Pancreas (tissue), 10 donors: ENCODE data around the gene GNL3L. TPM values are rescaled to one million over a fixed set of nuclear protein-coding genes. Genes with fewer than 3 reads are reported as not detected.

ENCODE experiments used
- ATAC-seq, 4 donors: fragments of 200-7000 bp; cut with Tn5 transposase; one replicate each; pipeline versions ENCODE4 v1.8.0 to v1.9.1; 2020; ENCODE audit warnings: mild to moderate bottlenecking in 4 of 4, moderate library complexity in 4 of 4
- DNase-seq, 6 donors: peaks; one replicate each; pipeline ENCODE4 v3.0.0-alpha.2; 2020
- FAIRE-seq: peaks from 2 replicates; lab custom pipeline; 2012; peaks lifted over from hg19 to GRCh38; lab: Jason Lieb, UNC
- H3K27ac ChIP-seq, 4 donors: fragments of 200-600 bp; sonication (generic); 1 replicate in 3 of 4; 2 replicates in 1 of 4; pipeline versions ENCODE4 v1.5.0 to v1.8.0; 2020
- H3K27me3 ChIP-seq, 4 donors: fragments of 200-600 bp; one replicate each; pipeline ENCODE4 v1.8.0; 2021
- H3K36me3 ChIP-seq, 3 donors: fragments of 200-600 bp; sonication (generic) in 1 of 3; one replicate each; pipeline versions ENCODE4 v1.5.0 to v1.8.0; 2020 to 2021
- H3K4me1 ChIP-seq, 3 donors: fragments of 200-600 bp; one replicate each; pipeline ENCODE4 v1.8.0; 2021
- H3K4me3 ChIP-seq, 4 donors: fragments of 200-600 bp; sonication (generic) in 2 of 4; one replicate each; pipeline versions ENCODE4 v1.5.0 to v1.8.0; 2020 to 2021
- H3K9me3 ChIP-seq, 4 donors: fragments of 200-600 bp; one replicate each; pipeline ENCODE4 v1.8.0; 2021
- WGBS, 2 donors: extraction: QIAGEN DNeasy Blood & Tissue Kit; methylation state at CpG; one replicate each; pipeline ENCODE4 v1.1.7; 2013; 5-methylcytosine and 5-hydroxymethylcytosine counted together
- intact Hi-C, 3 donors: fragments of 100-400 bp; cut with DNase I; formaldehyde crosslinking; loops; one replicate each; pipeline versions ENCODE4 v1.11.1 to v1.14.2; 2022
- polyA plus RNA-seq, 2 donors: library from polyadenylated mRNA; stranded (reverse); fragments of 200-250 nt; gene quantifications; one replicate each; pipeline ENCODE4 v1.2.3, GENCODE V29; 2013
- total RNA-seq, 6 donors: library from RNA; stranded (reverse); fragmentation: NEBNext Ultra II Directional in 4 of 6; extraction: Animal tissue kit (Norgen Biotek cat#: 25700) in 4 of 6; gene quantifications; one replicate each; pipeline versions ENCODE4 v1.2.1 to v1.2.4, GENCODE V29; 2021 to 2023
- TF ChIP-seq, protein P1 (sequence below), 4 donors: fragments of 200-600 bp; sonication (generic) in 3 of 4; IDR thresholded peaks; one replicate each; pipeline versions ENCODE4 v1.5.0 to v1.8.0; 2021; ENCODE audit warnings: antibody characterized with exemption in 4 of 4
- donor health status: healthy with polysubstance abuse.
- donor health status: DM: no; HTN: no; CAD: no; lungs with moderate emphysema.
- donor health status: DM: no; HTN: no; CAD: no.
- donor health status: control.
- donor health status: control.
- donor health status: Bipolar disorder and iron deficiency.
- donor health status: DM: yes; HTN: yes; CAD: no.
- donor health status: DM: no; HTN: no; CAD: no.
- donor health status: DM: no; HTN: no; CAD: no.
- donor health status: DM: yes; HTN: yes; CAD: no.

GNL3L gene
- total and polyA plus RNA-seq, 8 donors, result 4.0 to 21.6 (median 13.9) TPM

DNA sequence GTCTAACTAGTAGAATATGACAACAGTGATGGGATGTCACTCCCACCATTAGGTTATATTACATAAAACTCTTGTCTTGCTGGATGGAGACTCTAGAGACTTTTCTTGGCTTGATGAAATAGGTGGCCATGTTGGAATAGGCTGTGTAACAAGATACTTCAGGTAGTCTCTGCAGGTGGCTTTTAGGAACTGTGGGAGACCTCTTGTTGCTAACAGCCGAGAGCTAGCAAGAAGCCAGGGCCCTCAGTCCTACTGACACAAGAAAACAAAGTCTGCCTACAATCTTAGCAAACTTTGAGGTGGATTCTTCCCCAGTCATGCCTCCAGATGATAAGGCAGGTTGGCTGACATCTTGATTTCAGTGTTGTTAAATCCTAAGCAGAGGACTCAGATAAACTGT, 72.5 kb downstream of the GNL3L start:
- TF ChIP-seq, protein P1, sequence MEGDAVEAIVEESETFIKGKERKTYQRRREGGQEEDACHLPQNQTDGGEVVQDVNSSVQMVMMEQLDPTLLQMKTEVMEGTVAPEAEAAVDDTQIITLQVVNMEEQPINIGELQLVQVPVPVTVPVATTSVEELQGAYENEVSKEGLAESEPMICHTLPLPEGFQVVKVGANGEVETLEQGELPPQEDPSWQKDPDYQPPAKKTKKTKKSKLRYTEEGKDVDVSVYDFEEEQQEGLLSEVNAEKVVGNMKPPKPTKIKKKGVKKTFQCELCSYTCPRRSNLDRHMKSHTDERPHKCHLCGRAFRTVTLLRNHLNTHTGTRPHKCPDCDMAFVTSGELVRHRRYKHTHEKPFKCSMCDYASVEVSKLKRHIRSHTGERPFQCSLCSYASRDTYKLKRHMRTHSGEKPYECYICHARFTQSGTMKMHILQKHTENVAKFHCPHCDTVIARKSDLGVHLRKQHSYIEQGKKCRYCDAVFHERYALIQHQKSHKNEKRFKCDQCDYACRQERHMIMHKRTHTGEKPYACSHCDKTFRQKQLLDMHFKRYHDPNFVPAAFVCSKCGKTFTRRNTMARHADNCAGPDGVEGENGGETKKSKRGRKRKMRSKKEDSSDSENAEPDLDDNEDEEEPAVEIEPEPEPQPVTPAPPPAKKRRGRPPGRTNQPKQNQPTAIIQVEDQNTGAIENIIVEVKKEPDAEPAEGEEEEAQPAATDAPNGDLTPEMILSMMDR (IDR thresholded peaks at IDR 0.05), result no peak
- intact Hi-C loops, result no loop called here
- no peak overlapping the region for H3K27ac ChIP-seq
- WGBS, 2 donors, result 74 to 94% methylated on average over 1 of the region's 1 CpG
- no peak for ATAC-seq
- H3K9me3 ChIP-seq, result no peaks in the 10 kb centered on the region
- FAIRE-seq, result no peak
- H3K27me3 ChIP-seq, result no peaks in the 10 kb centered on the region
- H3K36me3 ChIP-seq, result no peaks in the 10 kb centered on the region
- no peak for DNase-seq
- no peak overlapping the region for H3K4me3 ChIP-seq
- H3K4me1 ChIP-seq, result no peaks in the 10 kb centered on the region

Other genes with a start within 250 kb of the GNL3L start
- 1 to 10 TPM in 4 of 6 donors, under 1 TPM in 2; 0.69 to 1.7 (median 1.0) TPM for gene WNK3, start 172.2 kb upstream of the GNL3L start, total RNA-seq
- under 1 TPM; 0.15 to 0.63 TPM for gene WNK3, start 172.2 kb upstream of the GNL3L start, polyA plus RNA-seq
- 10 to 100 TPM; 12.5 to 18.3 (median 15.3) TPM for gene TSR2, start 89.8 kb upstream of the GNL3L start, total RNA-seq
- gene TSR2, start 89.8 kb upstream of the GNL3L start, polyA plus RNA-seq, result 10 to 100 TPM; 18.3 to 28.9 TPM
- 1 to 10 TPM; 1.7 to 4.0 (median 2.5) TPM for gene FGD1, start 34.0 kb upstream of the GNL3L start, total RNA-seq
- 1 to 10 TPM; 3.0 TPM for gene FGD1, start 34.0 kb upstream of the GNL3L start, polyA plus RNA-seq